Sigmoid colon (tissue), 7 donors: ENCODE results near the gene LRRC55. TPM values are rescaled to one million over a fixed set of nuclear protein-coding genes. Genes with fewer than 3 reads are reported as not detected.

ENCODE experiments used
- DNase-seq: peaks from one replicate; pipeline ENCODE4 v3.0.0-alpha.2; 2019
- H3K27ac ChIP-seq, 4 donors: fragments of 200-600 bp; sonication (generic); one replicate each; pipeline ENCODE4 v1.5.1; 2016 to 2019; ENCODE audit warnings: mild to moderate bottlenecking in 1 of 4
- H3K27me3 ChIP-seq, 3 donors: fragments of 200-600 bp; sonication (generic); one replicate each; pipeline ENCODE4 v1.5.1; 2019; ENCODE audit warnings: mild to moderate bottlenecking in 1 of 3
- H3K36me3 ChIP-seq, 4 donors: fragments of 200-600 bp; sonication (generic); one replicate each; pipeline ENCODE4 v1.5.1; 2016 to 2019
- H3K4me1 ChIP-seq, 4 donors: fragments of 200-600 bp; sonication (generic); one replicate each; pipeline ENCODE4 v1.5.1; 2017 to 2019
- H3K4me3 ChIP-seq, 4 donors: fragments of 200-600 bp; sonication (generic); one replicate each; pipeline ENCODE4 v1.5.1; 2017 to 2019; ENCODE audit warnings: mild to moderate bottlenecking in 2 of 4, moderate library complexity in 1 of 4
- H3K9me3 ChIP-seq, 4 donors: fragments of 200-600 bp in 3 of 4; sonication (generic) in 3 of 4; one replicate each; pipeline versions ENCODE4 v1.5.1 to v1.6.1; 2013 to 2019
- EP300 ChIP-seq, 4 donors: sonication (generic); formaldehyde crosslinking; IDR thresholded peaks; one replicate each; pipeline ENCODE4 v1.6.1; 2017; ENCODE audit warnings: antibody characterized with exemption in 4 of 4
- POLR2A ChIP-seq, 2 donors: fragments of 450-650 bp; IDR thresholded peaks; one replicate each; pipeline ENCODE4 v1.6.1; 2016; ENCODE audit warnings: antibody characterized with exemption in 2 of 2, mild to moderate bottlenecking in 2 of 2, moderate library complexity in 2 of 2
- POLR2AphosphoS5 ChIP-seq, 4 donors: sonication (generic); formaldehyde crosslinking; IDR thresholded peaks; one replicate each; pipeline ENCODE4 v1.6.1; 2017; ENCODE audit warnings: antibody characterized with exemption in 4 of 4
- WGBS, 2 donors: extraction: QIAGEN DNeasy Blood & Tissue Kit; methylation state at CpG; one replicate each; pipeline ENCODE4 v1.1.7; 2013; 5-methylcytosine and 5-hydroxymethylcytosine counted together
- intact Hi-C: fragments of 100-400 bp; cut with DNase I; formaldehyde crosslinking; loops from one replicate; pipeline ENCODE4 v1.15.1; 2023
- polyA plus RNA-seq, 3 donors: library from polyadenylated mRNA; stranded (reverse); fragments of 200-250 nt; gene quantifications; one replicate each; pipeline ENCODE4 v1.2.3, GENCODE V29; 2013
- total RNA-seq, 4 donors: library from RNA; depleted of rRNA; stranded (reverse); fragments of >200 nt; gene quantifications; one replicate each; pipeline ENCODE4 v1.1.0, GENCODE V29; 2016
- TF ChIP-seq, protein P1 (sequence below), 4 experiments: fragments of 450-650 bp in 3 of 4; fragments of 200-600 bp in 1 of 4; IDR thresholded peaks; one replicate each; pipeline ENCODE4 v1.5.1; 2016 to 2019; ENCODE audit warnings: antibody characterized with exemption in 4 of 4, mild to moderate bottlenecking in 3 of 4, moderate library complexity in 2 of 4
- donor health status: healthy with polysubstance abuse.
- donor health status: Bipolar disorder and iron deficiency.
- donor health status: healthy.

LRRC55 gene
- total and polyA plus RNA-seq, 7 donors: 0.63 to 1.4 (median 0.83) TPM; not detected in 2

DNA sequence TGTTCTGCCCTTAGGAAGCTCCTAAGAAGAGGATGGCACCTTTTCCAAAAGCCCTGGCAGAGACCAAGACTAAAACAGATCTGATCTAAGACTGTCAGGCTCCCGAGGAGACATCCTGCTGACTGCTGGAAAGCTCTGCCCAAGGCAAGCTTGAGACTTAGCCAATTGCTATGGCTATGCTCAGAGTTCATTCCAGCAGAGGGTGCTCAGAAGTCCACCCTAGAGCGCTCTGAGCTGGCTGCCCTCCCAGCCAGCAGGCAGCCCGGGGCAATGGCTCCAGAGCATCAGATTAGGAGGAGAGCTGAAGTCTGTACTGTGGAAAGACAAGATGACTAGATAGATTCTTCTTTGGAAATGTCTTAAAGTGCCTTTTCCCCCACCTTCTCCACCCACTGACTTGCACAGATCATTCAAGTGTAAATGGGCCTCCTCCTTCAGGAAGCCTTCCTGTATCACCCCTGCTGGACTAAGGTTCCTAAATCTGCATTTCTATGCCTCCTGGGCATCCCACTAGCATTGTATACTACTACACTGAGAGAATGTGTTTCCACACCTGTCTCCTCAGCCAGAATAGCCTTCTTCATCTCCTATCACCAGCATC lies 23.4 kb downstream of the LRRC55 start:
- Histone ChIP-seq H3K9me3 (no peaks in the 10 kb centered on the region), H3K4me1 (peaks cover 0 to 9% (median 0%) of the 10 kb centered on the region in 4 donors), H3K27ac (no peak overlapping the region), H3K27me3 (no peaks in the 10 kb centered on the region), H3K36me3 (no peaks in the 10 kb centered on the region), H3K4me3 (no peak overlapping the region)
- no peak for DNase-seq
- TF ChIP-seq, protein P1, sequence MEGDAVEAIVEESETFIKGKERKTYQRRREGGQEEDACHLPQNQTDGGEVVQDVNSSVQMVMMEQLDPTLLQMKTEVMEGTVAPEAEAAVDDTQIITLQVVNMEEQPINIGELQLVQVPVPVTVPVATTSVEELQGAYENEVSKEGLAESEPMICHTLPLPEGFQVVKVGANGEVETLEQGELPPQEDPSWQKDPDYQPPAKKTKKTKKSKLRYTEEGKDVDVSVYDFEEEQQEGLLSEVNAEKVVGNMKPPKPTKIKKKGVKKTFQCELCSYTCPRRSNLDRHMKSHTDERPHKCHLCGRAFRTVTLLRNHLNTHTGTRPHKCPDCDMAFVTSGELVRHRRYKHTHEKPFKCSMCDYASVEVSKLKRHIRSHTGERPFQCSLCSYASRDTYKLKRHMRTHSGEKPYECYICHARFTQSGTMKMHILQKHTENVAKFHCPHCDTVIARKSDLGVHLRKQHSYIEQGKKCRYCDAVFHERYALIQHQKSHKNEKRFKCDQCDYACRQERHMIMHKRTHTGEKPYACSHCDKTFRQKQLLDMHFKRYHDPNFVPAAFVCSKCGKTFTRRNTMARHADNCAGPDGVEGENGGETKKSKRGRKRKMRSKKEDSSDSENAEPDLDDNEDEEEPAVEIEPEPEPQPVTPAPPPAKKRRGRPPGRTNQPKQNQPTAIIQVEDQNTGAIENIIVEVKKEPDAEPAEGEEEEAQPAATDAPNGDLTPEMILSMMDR (IDR thresholded peaks at IDR 0.05): no peak
- TF ChIP-seq POLR2A (IDR thresholded peaks at IDR 0.05) (no peak), EP300 (IDR thresholded peaks at IDR 0.05) (no peak), POLR2AphosphoS5 (IDR thresholded peaks at IDR 0.05) (no peak)
- intact Hi-C loops: no loop called here
- WGBS, 2 donors: 48 to 69% methylated on average over 3 of the region's 3 CpGs

DNA sequence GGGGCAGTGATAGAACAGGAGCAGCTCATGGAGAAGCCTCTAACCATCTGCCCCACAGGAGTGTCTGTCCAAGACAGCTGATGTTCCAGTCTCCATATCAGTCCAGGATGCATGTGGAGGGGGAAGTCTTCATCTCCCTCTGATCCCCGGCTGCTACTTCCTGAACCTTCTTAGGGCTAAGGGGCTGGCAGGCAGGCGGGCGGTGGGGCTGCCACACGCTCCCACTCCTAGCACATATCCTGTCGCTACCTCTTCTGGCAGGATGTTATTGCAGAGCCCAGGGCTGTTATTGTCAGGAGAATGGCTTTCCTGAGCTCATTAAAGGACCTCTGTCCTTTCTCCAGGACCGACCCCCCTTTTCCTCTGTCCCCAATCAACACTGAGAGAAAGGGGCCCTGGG lies 25.4 kb downstream of the LRRC55 start:
- intact Hi-C loops: no loop called here
- Histone ChIP-seq H3K27ac (no peak overlapping the region), H3K4me1 (peaks cover 0 to 8% (median 0%) of the 10 kb centered on the region in 4 donors), H3K9me3 (no peaks in the 10 kb centered on the region), H3K4me3 (no peak overlapping the region), H3K27me3 (no peaks in the 10 kb centered on the region), H3K36me3 (no peaks in the 10 kb centered on the region)
- no peak for DNase-seq
- TF ChIP-seq EP300 (IDR thresholded peaks at IDR 0.05) (no peak), POLR2A (IDR thresholded peaks at IDR 0.05) (no peak), POLR2AphosphoS5 (IDR thresholded peaks at IDR 0.05) (no peak)
- TF ChIP-seq, protein P1 (IDR thresholded peaks at IDR 0.05): no peak
- 54 to 86% methylated on average over 6 of the region's 6 CpGs for WGBS, 2 donors

DNA sequence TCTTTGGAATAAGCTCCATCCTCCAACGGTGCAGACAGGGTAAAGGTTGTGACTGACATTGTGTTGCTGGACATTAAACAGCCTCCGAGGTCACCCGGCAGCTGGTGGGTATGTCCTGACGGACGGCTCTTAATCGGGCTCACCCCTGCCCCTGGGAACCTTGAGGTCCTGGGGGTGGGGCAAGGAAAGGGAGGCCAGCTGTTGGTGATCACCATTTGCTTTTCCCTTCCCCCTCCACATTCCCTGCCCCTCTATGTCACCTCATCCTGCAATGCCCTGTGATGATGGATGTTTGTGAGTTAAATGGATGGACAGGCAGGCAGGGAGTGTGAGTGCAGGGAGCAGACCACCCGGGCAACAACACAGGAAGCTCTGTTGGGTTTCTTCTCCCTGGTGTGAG lies 29.0 kb downstream of the LRRC55 start:
- H3K9me3 ChIP-seq: no peaks in the 10 kb centered on the region
- H3K4me3 ChIP-seq: no peak overlapping the region
- TF ChIP-seq EP300 (IDR thresholded peaks at IDR 0.05): no peak
- no peak for TF ChIP-seq POLR2A (IDR thresholded peaks at IDR 0.05)
- no peaks in the 10 kb centered on the region for H3K27me3 ChIP-seq
- DNase-seq: no peak
- peaks cover 0 to 16% (median 6%) of the 10 kb centered on the region in 4 donors for H3K4me1 ChIP-seq
- intact Hi-C loops: no loop called here
- 53 to 82% methylated on average over 7 of the region's 7 CpGs for WGBS, 2 donors
- no peaks in the 10 kb centered on the region for H3K36me3 ChIP-seq
- H3K27ac ChIP-seq: no peak overlapping the region

DNA sequence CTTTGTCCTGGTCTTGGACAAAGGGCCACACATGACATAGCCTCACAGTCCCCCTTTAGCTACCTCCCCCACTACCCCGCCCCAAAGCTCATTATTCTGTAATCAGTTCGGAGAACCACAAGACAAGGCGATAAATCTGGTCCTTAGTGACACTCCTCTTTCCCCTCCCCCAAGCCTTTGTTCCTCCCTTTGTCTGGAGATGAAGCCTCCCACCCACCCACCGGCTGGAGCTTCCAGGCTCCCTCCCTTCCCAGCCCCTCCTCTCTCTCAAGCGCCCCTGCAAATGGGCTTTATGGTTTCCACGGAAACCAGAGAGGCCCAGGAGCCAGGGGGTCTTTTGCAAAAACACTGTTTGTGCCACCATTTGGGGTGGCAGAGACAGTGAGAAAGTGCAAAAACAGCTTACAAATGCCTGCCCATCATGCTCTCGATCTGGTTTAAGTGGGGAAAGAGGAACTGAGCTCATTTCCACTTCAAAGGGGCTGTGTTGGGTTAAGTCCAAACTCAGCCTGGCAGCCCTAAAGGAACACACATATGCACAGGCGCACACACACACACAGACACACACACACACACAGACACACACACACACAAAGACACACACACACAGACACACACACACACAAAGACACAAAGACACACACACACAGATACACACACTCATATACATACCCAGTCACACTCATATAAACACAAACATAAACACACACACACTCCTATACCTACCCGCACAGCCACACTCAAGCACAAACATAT lies 31.8 kb downstream of the LRRC55 start:
- Histone ChIP-seq H3K36me3 (no peaks in the 10 kb centered on the region), H3K27ac (peak overlapping the region in 2 of 4 donors; percentile 18 to 36), H3K27me3 (no peaks in the 10 kb centered on the region), H3K9me3 (no peaks in the 10 kb centered on the region), H3K4me3 (no peak overlapping the region), H3K4me1 (peaks cover 0 to 16% (median 6%) of the 10 kb centered on the region in 4 donors)
- 35 to 68% methylated on average over 9 of the region's 9 CpGs for WGBS, 2 donors
- TF ChIP-seq EP300 (IDR thresholded peaks at IDR 0.05): no peak
- TF ChIP-seq POLR2A (IDR thresholded peaks at IDR 0.05): no peak
- TF ChIP-seq, protein P1 (IDR thresholded peaks at IDR 0.05): no peak
- no peak for TF ChIP-seq POLR2AphosphoS5 (IDR thresholded peaks at IDR 0.05)
- intact Hi-C loops: no loop called here
- DNase-seq: no peak

DNA sequence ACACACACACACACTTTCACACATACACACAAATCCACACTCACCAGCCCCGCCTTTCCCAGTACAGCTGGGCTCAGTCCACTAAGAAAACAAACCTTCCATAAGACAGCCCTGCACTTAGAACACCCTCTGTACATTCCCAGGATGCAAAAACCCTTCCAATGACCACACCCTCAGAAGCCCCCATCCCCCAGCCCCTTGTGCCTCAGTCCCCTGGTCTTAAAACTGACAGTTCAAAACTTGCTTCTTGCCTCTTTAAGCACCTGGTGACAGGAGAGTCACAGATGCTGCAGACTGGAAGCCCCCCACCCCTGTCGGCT lies 32.3 kb downstream of the LRRC55 start:
- H3K27me3 ChIP-seq: no peaks in the 10 kb centered on the region
- TF ChIP-seq, protein P1 (IDR thresholded peaks at IDR 0.05): no peak
- TF ChIP-seq POLR2AphosphoS5 (IDR thresholded peaks at IDR 0.05) (no peak), POLR2A (IDR thresholded peaks at IDR 0.05) (no peak)
- no peaks in the 10 kb centered on the region for H3K36me3 ChIP-seq
- no peak overlapping the region for H3K4me3 ChIP-seq
- peaks cover 0 to 16% (median 6%) of the 10 kb centered on the region in 4 donors for H3K4me1 ChIP-seq
- no peak overlapping the region for H3K27ac ChIP-seq
- intact Hi-C loops: no loop called here
- no peaks in the 10 kb centered on the region for H3K9me3 ChIP-seq
- no peak for DNase-seq
- 58 to 65% methylated on average over 2 of the region's 2 CpGs for WGBS, 2 donors
